Neuron (in vitro differentiated cells): ENCODE measurements around the gene WWP2.
"Not testable (repeated sequence)": the region's sequence is repeated elsewhere in the genome, so short reads cannot be mapped to it uniquely, and the experiment has no call there.

ENCODE experiments used
- H2AFZ ChIP-seq: one replicate; pipeline ENCODE4 v1.6.1; 2013; ENCODE audit warnings: low read depth, mild to moderate bottlenecking, inconsistent platforms, low read length, moderate library complexity
- H3K27me3 ChIP-seq: one replicate; pipeline ENCODE4 v1.6.1; 2013; ENCODE audit warnings: low read length; ENCODE audit not compliant: insufficient read depth
- H3K36me3 ChIP-seq: one replicate; pipeline ENCODE4 v1.6.1; 2013; ENCODE audit warnings: low read length; ENCODE audit not compliant: insufficient read depth
- H3K4me1 ChIP-seq: one replicate; pipeline ENCODE4 v1.6.1; 2013; ENCODE audit warnings: low read length; ENCODE audit not compliant: insufficient read depth
- H3K4me3 ChIP-seq: 2 replicates; pipeline ENCODE4 v1.5.1; 2013; ENCODE audit warnings: mild to moderate bottlenecking, low read length, moderate library complexity
- H3K9me3 ChIP-seq: one replicate; pipeline ENCODE4 v1.6.1; 2013; ENCODE audit warnings: low read length

The WWP2 gene

GRCh38 chr16:69787883-69788282 is 25.8 kb downstream of the WWP2 start:
- Histone ChIP-seq H3K27me3 (no peaks in the 10 kb centered on the region), H3K36me3 (peaks cover 17% of the 10 kb centered on the region), H2AFZ (no peak overlapping the region), H3K4me1 (no peaks in the 10 kb centered on the region), H3K9me3 (no peaks in the 10 kb centered on the region), H3K4me3 (no peak overlapping the region)

- H3K4me3 ChIP-seq, H3K4me1 ChIP-seq, H2AFZ ChIP-seq, H3K9me3 ChIP-seq, H3K27me3 ChIP-seq: not testable (repeated sequence)
- peaks cover 17% of the 10 kb centered on the region for H3K36me3 ChIP-seq
Measured at GRCh38 chr16:69791391-69791847, 29.3 kb downstream of the WWP2 start.

GRCh38 chr16:69793526-69793925 is 31.4 kb downstream of the WWP2 start:
- no peaks in the 10 kb centered on the region for H3K9me3 ChIP-seq
- peaks cover 10% of the 10 kb centered on the region for H3K36me3 ChIP-seq
- no peaks in the 10 kb centered on the region for H3K4me1 ChIP-seq
- H3K27me3 ChIP-seq, result no peaks in the 10 kb centered on the region
- H3K4me3 ChIP-seq, result no peak overlapping the region
- H2AFZ ChIP-seq, result no peak overlapping the region

GRCh38 chr16:69794486-69794885 is 32.4 kb downstream of the WWP2 start:
- Histone ChIP-seq H3K4me1 (no peaks in the 10 kb centered on the region), H3K4me3 (no peak overlapping the region), H3K27me3 (no peaks in the 10 kb centered on the region), H3K36me3 (peaks cover 9% of the 10 kb centered on the region), H3K9me3 (no peaks in the 10 kb centered on the region), H2AFZ (no peak overlapping the region)

GRCh38 chr16:69796285-69797118 is 34.4 kb downstream of the WWP2 start:
- peaks cover 14% of the 10 kb centered on the region for H3K36me3 ChIP-seq
- no peak overlapping the region for H2AFZ ChIP-seq
- H3K4me1 ChIP-seq, result no peaks in the 10 kb centered on the region
- no peaks in the 10 kb centered on the region for H3K9me3 ChIP-seq
- no peak overlapping the region for H3K4me3 ChIP-seq
- no peaks in the 10 kb centered on the region for H3K27me3 ChIP-seq

- H3K4me1 ChIP-seq, result no peaks in the 10 kb centered on the region
- no peak overlapping the region for H3K4me3 ChIP-seq
- H2AFZ ChIP-seq, result no peak overlapping the region
- H3K36me3 ChIP-seq, result peaks cover 12% of the 10 kb centered on the region
- no peaks in the 10 kb centered on the region for H3K27me3 ChIP-seq
- H3K9me3 ChIP-seq, result no peaks in the 10 kb centered on the region
Measured at GRCh38 chr16:69798466-69798865, 36.3 kb downstream of the WWP2 start.

GRCh38 chr16:69799611-69800031 is 37.5 kb downstream of the WWP2 start:
- Histone ChIP-seq H3K36me3 (peaks cover 10% of the 10 kb centered on the region), H3K4me3 (no peak overlapping the region), H3K9me3 (no peaks in the 10 kb centered on the region), H3K4me1 (no peaks in the 10 kb centered on the region), H3K27me3 (no peaks in the 10 kb centered on the region), H2AFZ (no peak overlapping the region)

- Histone ChIP-seq H3K27me3 (no peaks in the 10 kb centered on the region), H2AFZ (no peak overlapping the region), H3K36me3 (peaks cover 10% of the 10 kb centered on the region), H3K4me3 (no peak overlapping the region), H3K9me3 (no peaks in the 10 kb centered on the region), H3K4me1 (no peaks in the 10 kb centered on the region)
Measured at GRCh38 chr16:69804297-69804696, 42.2 kb downstream of the WWP2 start.

GRCh38 chr16:69806776-69807175 is 44.6 kb downstream of the WWP2 start:
- not testable (repeated sequence) for H3K4me1 ChIP-seq, H3K4me3 ChIP-seq, H3K27me3 ChIP-seq, H2AFZ ChIP-seq, H3K9me3 ChIP-seq, H3K36me3 ChIP-seq

- no peak overlapping the region for H3K4me3 ChIP-seq
- H3K9me3 ChIP-seq, result peaks cover 2% of the 10 kb centered on the region
- H3K36me3 ChIP-seq, result peaks cover 2% of the 10 kb centered on the region
Measured at GRCh38 chr16:69812688-69813014, 50.5 kb downstream of the WWP2 start.

GRCh38 chr16:69814078-69814477 is 51.9 kb downstream of the WWP2 start:
- Histone ChIP-seq H3K9me3 (peaks cover 2% of the 10 kb centered on the region), H3K36me3 (peaks cover 2% of the 10 kb centered on the region)

More at GRCh38 chr16:69812688-69813014, 50.5 kb downstream of the WWP2 start:
- Histone ChIP-seq H3K4me1 (no peaks in the 10 kb centered on the region), H3K27me3 (no peaks in the 10 kb centered on the region), H2AFZ (no peak overlapping the region)

GRCh38 chr16:69814561-69814960 is 52.4 kb downstream of the WWP2 start:
- H2AFZ ChIP-seq, result no peak overlapping the region
- no peaks in the 10 kb centered on the region for H3K27me3 ChIP-seq
- peaks cover 2% of the 10 kb centered on the region for H3K9me3 ChIP-seq
- H3K4me1 ChIP-seq, result peaks cover 8% of the 10 kb centered on the region
- H3K4me3 ChIP-seq, result no peak overlapping the region
- H3K36me3 ChIP-seq, result peaks cover 2% of the 10 kb centered on the region

More at GRCh38 chr16:69814078-69814477, 51.9 kb downstream of the WWP2 start:
- H3K27me3 ChIP-seq, result no peaks in the 10 kb centered on the region
- H3K4me3 ChIP-seq, result no peak overlapping the region
- no peak overlapping the region for H2AFZ ChIP-seq
- H3K4me1 ChIP-seq, result peaks cover 6% of the 10 kb centered on the region

- H2AFZ ChIP-seq, H3K36me3 ChIP-seq, H3K9me3 ChIP-seq, H3K4me1 ChIP-seq, H3K27me3 ChIP-seq, H3K4me3 ChIP-seq: not testable (repeated sequence)
Measured at GRCh38 chr16:69815216-69815883, 53.2 kb downstream of the WWP2 start.
